Stimulated activated naive CD4-positive, alpha-beta T cell treated with Interleukin-2 at 50 U/mL for 16 hours (primary cell): ENCODE results near the gene DCP1A.
"Not testable (repeated sequence)": the region's sequence is repeated elsewhere in the genome, so short reads cannot be mapped to it uniquely, and the experiment has no call there.

Experiments used
- DNase-seq: peaks from one replicate; lab custom pipeline; 2025; lab: John Stamatoyannopoulos, UW

The DCP1A gene

DNA sequence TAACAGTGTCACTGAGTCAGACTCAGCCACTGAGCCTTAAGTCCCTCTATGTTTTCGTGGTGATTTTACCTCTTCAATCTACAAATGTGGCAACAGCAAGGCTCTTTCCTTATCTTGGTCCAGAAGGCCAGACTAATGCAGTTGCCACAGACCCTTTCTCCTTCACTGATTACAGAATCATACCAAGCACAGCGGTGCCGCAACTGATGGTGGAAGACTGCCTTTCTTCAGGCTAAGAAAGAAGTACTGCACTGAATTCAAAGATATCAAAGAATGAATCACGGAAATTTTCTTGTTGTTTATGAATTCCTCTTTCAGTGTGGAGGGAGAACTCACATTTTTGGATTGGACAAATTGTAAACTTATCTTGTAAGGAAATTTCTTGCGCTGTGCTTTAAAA lies 18.6 kb downstream of the DCP1A start:
- DNase-seq: no peak

GRCh38 chr3:53327986-53328385 lies 19.4 kb downstream of the DCP1A start:
- not testable (repeated sequence) for DNase-seq

DNA sequence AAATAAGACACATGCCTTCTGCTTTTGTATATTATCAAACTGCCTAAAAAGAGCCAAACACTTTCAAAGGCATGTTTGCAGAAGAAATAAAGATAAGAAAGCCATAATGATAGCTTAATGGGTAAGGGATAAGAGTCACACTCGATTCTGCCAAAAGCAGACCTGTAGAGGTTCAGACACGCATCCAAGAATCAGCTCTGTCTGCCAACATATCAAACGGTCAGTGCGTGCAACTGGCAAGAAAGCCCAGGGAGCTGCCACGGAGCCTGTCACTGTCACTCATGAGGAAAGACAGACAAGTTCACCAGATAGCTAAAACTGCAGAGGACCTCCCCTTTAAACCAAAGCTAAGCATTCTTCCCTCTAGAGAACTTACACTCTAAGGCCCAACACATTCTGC lies 23.2 kb downstream of the DCP1A start:
- no peak for DNase-seq

DNA sequence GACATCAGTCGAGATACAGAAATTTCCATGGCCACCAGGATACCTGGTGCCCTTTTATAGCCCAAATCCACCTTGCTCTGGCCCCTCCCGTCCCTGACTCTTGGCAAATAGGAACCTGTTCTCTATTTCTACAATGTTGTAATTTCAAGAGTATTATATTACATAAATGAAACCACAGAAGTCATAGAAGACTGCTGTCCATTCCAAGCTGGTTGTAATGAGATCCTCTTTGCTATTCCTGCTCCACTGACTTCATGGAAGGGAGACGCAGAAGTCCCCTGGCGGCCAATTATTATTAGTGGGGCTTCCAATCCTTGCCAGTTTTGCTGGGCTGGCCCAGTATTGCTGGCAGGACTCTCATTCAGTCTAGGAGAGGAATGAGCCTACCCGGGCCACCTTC lies 26.6 kb downstream of the DCP1A start:
- DNase-seq: no peak

GRCh38 chr3:53318522-53318921 lies 28.8 kb downstream of the DCP1A start:
- DNase-seq: no peak

GRCh38 chr3:53312832-53313231 lies 34.5 kb downstream of the DCP1A start:
- DNase-seq: no peak

- DNase-seq: no peak
Measured at GRCh38 chr3:53311882-53312281, 35.5 kb downstream of the DCP1A start.

DNA sequence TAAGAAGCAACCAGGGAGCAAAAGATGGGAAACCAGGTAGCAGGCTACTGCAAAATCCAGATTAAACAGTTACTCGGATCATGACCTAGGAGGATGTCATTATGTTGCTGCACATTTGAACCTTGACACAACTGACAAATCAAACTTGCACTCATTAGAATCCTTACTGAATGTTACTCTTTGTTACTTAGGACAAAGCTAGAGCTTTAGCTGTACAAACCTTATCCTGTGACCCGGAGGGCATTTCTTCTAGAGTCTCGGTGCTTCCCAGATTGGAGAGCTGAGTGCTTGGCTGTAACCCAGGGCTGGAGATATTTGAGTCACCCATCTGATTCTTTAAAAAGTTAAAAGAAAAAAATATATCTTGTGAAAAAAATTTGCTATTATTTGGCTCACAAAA lies 43.4 kb downstream of the DCP1A start:
- DNase-seq: no peak

DNA sequence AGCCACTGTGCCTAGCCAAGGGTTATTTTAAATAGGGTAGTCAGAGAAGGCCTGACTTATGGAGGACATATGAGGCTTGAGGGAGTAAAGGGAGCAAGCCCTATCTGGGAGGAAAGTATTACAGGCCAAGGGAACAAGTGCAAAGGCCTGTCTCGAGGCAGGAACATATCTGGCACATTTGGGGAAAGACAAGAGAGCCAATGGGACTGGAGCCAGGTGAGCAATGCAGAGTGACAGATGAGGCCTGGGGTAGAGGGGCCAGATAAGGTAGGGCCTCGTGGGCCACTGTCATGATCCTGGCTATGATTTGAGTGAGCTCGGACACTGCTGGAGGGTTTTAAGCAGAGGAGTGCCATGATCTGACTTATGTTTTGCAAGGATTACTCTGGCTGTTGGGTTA lies 43.8 kb downstream of the DCP1A start:
- no peak for DNase-seq

GRCh38 chr3:53300826-53301225 lies 46.5 kb downstream of the DCP1A start:
- DNase-seq: no peak

- DNase-seq: not testable (repeated sequence)
Measured at GRCh38 chr3:53299611-53300023, 47.7 kb downstream of the DCP1A start.

DNA sequence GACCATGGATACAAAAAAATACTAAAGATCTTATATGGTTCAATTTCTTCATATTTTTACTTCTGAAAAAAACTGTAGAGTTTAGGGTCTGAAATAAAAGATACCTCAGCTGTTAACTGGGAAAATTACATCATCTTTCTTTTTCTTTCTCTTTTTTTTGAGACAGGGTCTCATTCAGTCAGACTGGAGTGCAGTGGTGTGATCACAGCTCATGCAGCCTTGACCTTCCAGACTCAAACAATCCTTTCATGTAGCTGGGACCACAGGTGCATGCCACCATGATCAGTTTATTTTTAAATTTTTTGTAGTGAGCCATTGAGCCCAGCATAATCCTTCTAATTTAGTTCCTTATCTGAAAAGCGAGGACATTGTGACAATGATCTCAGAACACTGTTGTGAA lies 51.9 kb downstream of the DCP1A start:
- DNase-seq: no peak

GRCh38 chr3:53293867-53294266 lies 53.5 kb downstream of the DCP1A start:
- DNase-seq: no peak

DNA sequence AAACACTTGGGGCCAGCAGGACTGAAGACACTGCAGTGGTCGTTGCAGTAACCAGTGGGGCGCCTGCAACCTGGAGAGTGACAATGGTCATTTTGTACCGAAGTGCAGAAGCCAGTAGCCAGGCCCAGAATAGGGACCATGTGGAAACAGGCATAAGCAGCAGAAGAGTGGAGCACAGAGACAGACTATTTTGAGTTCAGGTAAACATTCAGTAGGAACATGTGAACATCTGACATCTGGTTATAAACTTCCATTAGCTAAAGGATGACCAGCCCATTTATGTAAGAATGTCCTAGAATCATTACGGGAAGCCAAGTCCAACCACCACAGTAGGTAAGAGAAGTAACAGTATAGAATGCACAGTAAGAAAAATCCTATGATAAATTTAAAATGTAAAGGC lies 59.1 kb downstream of the DCP1A start:
- no peak for DNase-seq

DNA sequence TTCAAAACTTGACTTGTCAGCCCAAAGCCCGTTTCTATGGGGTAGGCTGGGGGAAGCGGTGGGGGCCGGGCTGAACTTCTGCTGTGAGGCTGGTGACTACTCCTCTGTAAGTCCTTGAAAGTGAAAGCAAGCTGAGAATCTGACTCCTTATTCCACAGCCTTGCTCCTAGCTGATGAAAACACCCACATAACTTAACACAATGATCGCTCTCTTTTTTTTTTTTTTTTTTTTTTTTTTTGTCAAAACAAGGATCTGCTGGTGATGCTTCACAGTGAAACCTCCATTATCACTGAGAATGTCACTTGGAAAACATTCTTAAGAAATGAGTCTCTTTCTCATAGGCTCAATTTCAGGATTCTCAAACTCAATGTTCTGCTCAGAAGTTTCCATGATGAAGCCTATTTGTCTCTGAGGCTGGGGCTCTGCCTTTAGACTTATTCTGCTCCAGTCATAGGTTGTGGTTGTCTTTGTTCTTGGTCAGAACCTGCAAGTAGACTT lies 60.2 kb downstream of the DCP1A start:
- no peak for DNase-seq

- DNase-seq: no peak
Measured at GRCh38 chr3:53286727-53287126, 60.6 kb downstream of the DCP1A start.

GRCh38 chr3:53282581-53282980 lies 64.8 kb downstream of the DCP1A start:
- DNase-seq: no peak

DNA sequence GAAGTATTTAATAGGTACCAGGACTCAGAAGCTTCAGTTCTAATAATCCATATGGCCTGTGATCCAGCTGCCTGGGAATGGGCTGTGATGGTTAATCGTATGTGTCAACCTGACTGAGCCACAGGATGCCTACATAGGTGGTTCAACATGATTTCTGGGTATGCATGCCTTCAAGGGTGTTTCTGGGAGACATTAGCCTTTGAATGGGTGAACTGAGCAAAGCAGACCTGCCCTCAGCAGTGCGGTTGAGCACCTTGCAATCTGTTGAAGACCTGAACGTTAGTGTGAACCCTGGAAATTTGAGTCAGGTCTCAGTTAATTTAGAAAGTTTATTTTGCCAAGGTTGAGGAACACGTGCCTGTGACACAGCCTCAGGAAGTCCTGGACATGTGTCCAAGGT lies 68.7 kb downstream of the DCP1A start:
- DNase-seq: no peak

- DNase-seq: no peak
Measured at GRCh38 chr3:53274938-53275605, 72.3 kb downstream of the DCP1A start.

GRCh38 chr3:53273146-53273670 lies 74.1 kb downstream of the DCP1A start:
- no peak for DNase-seq

DNA sequence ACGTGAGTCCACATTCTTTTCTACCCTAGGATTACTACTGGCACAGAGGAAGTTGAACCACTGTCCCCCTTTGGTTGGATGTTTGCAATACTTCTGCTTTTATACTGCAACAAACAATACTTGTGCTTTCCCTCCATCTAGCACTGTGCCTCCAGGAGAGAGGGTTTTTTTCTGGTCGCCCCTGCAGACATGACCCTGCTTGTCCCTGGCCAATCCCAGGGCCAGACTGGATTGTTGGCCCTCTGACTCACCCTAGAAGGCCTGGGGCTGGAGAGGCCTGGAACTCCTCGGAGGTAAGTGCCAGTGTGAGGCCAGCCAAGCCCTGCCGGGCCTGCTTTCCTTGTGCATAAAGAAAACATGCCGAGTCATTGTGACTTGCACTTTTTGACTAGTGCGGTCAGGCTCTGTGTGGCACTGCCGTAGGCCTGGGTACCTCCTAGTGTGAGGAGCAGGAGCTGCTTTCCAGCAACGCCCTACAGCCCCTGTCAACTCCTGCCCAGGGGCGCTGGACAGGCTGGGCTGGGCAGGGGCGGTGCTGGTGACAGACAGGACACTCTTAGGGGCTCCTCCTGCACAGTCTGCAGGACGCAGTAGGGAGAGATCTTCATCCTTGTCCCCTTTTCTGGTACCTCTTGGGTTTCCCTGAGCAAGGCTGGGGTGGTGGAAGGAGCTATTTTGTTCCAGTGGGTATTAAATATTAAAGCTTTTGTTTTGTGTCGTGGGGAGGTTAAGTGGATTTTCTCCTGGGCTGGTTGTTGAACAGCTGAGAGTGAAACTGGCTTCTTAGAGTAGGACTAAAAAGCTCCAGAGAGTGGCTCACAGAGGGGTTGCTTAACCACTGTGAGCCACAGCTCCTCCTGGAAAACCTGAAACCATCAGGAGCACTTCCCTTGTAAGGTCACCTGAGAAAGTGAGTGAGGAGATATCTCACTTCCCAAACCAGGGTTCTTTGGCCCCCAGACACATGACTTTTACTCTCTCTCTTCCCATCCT lies 77.2 kb downstream of the DCP1A start:
- no peak for DNase-seq

DNA sequence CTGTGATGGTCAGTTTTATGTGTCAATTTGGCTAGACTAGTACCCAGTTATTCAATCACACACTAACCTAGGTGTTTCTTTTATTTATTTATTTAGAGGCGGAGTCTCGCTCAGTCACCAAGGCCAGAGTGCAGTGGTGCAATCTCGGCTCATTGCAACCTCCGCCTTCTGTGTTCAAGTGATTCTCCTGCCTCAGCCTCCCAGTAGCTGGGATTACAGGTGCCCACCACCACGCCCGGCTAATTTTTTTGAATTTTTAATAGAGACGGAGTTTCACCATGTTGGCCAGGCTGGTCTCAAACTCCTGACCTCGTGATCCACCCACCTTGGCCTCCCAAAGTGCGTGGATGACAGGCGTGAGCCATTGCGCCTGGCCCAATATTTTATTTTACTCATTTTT lies 78.2 kb downstream of the DCP1A start:
- DNase-seq: not testable (repeated sequence)

DNA sequence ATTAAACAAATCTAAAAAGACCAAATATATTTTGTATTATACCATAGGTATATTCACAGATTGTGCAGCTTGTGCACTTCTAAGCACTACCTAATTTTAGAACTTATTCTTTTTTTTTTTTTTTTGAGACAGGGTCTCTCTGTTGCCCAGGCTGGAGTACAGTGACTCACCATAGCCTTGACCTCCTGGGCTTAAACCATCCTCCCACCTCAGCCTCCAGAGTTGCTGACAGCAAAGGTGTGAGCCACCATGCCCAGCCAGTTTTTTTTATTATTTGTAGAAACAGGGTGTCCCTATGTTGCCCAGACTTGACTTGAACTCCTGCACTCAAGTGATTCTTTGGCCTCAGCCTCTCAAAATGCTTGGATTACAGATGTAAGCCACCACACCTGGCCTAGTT lies 79.6 kb downstream of the DCP1A start:
- no peak for DNase-seq
